ENCODE data around the gene SERGEF.

Gene SERGEF

GRCh38 chr11:17777086-17777737 lies 235.6 kb downstream of the SERGEF start:
- no peak for DNase-seq (ENCODE audit: low read depth in 1 of 2, low spot score in 1 of 2)
- in situ Hi-C loops (cut with HindIII; ENCODE audit: low pct_unique_long_range_greater_than_20kb, low sequenced_read_pairs), result no loop called here
- no peak for TF ChIP-seq JUND (IDR thresholded peaks at IDR 0.05; ENCODE audit: low read depth)

GRCh38 chr11:17776212-17776875 lies 236.5 kb downstream of the SERGEF start:
- no peak for DNase-seq (ENCODE audit: low read depth in 1 of 2, low spot score in 1 of 2)
- in situ Hi-C loops (cut with HindIII; ENCODE audit: low pct_unique_long_range_greater_than_20kb, low sequenced_read_pairs), result no loop called here
- no peak for TF ChIP-seq JUND (IDR thresholded peaks at IDR 0.05; ENCODE audit: low read depth)

- no peak for DNase-seq (ENCODE audit: low read depth in 1 of 2, low spot score in 1 of 2)
- no peak for TF ChIP-seq JUND (IDR thresholded peaks at IDR 0.05; ENCODE audit: low read depth)
- in situ Hi-C loops (cut with HindIII; ENCODE audit: low pct_unique_long_range_greater_than_20kb, low sequenced_read_pairs), result no loop called here
These were observed 237.2 kb downstream of the SERGEF start for GRCh38 chr11:17775507-17776211.

- in situ Hi-C loops (cut with HindIII; ENCODE audit: low pct_unique_long_range_greater_than_20kb, low sequenced_read_pairs), result no loop called here
- no peak for DNase-seq (ENCODE audit: low read depth in 1 of 2, low spot score in 1 of 2)
- TF ChIP-seq JUND (IDR thresholded peaks at IDR 0.05; ENCODE audit: low read depth), result no peak
These were observed 237.9 kb downstream of the SERGEF start for GRCh38 chr11:17775035-17775348.

GRCh38 chr11:17774232-17775034 lies 238.4 kb downstream of the SERGEF start:
- no peak for TF ChIP-seq JUND (IDR thresholded peaks at IDR 0.05; ENCODE audit: low read depth)
- no peak for DNase-seq (ENCODE audit: low read depth in 1 of 2, low spot score in 1 of 2)
- in situ Hi-C loops (cut with HindIII; ENCODE audit: low pct_unique_long_range_greater_than_20kb, low sequenced_read_pairs), result no loop called here

GRCh38 chr11:17773674-17774073 lies 239.2 kb downstream of the SERGEF start:
- in situ Hi-C loops (cut with HindIII; ENCODE audit: low pct_unique_long_range_greater_than_20kb, low sequenced_read_pairs), result no loop called here
- no peak for DNase-seq (ENCODE audit: low read depth in 1 of 2, low spot score in 1 of 2)
- TF ChIP-seq JUND (IDR thresholded peaks at IDR 0.05; ENCODE audit: low read depth), result no peak

GRCh38 chr11:17772704-17773600 lies 239.9 kb downstream of the SERGEF start:
- in situ Hi-C loops (cut with HindIII; ENCODE audit: low pct_unique_long_range_greater_than_20kb, low sequenced_read_pairs), result no loop called here
- no peak for DNase-seq (ENCODE audit: low read depth in 1 of 2, low spot score in 1 of 2)
- TF ChIP-seq JUND (IDR thresholded peaks at IDR 0.05; ENCODE audit: low read depth), result no peak

- in situ Hi-C loops (cut with HindIII; ENCODE audit: low pct_unique_long_range_greater_than_20kb, low sequenced_read_pairs), result no loop called here
- TF ChIP-seq JUND (IDR thresholded peaks at IDR 0.05; ENCODE audit: low read depth), result no peak
- no peak for DNase-seq (ENCODE audit: low read depth in 1 of 2, low spot score in 1 of 2)
These were observed 240.9 kb downstream of the SERGEF start for GRCh38 chr11:17771841-17772401.

- in situ Hi-C loops (cut with HindIII; ENCODE audit: low pct_unique_long_range_greater_than_20kb, low sequenced_read_pairs), result no loop called here
- no peak for DNase-seq (ENCODE audit: low read depth in 1 of 2, low spot score in 1 of 2)
- TF ChIP-seq JUND (IDR thresholded peaks at IDR 0.05; ENCODE audit: low read depth), result no peak
These were observed 241.4 kb downstream of the SERGEF start for GRCh38 chr11:17771415-17771814.

GRCh38 chr11:17770917-17771316 lies 241.9 kb downstream of the SERGEF start:
- peak in 1 of 2 experiments; percentile 36 for DNase-seq (ENCODE audit: low read depth in 1 of 2, low spot score in 1 of 2)
- TF ChIP-seq JUND (IDR thresholded peaks at IDR 0.05; ENCODE audit: low read depth), result no peak
- in situ Hi-C loops (cut with HindIII; ENCODE audit: low pct_unique_long_range_greater_than_20kb, low sequenced_read_pairs), result no loop called here

- no peak for DNase-seq (ENCODE audit: low read depth in 1 of 2, low spot score in 1 of 2)
- in situ Hi-C loops (cut with HindIII; ENCODE audit: low pct_unique_long_range_greater_than_20kb, low sequenced_read_pairs), result no loop called here
- TF ChIP-seq JUND (IDR thresholded peaks at IDR 0.05; ENCODE audit: low read depth), result no peak
These were observed 242.7 kb downstream of the SERGEF start for GRCh38 chr11:17770048-17770652.
